ENCODE measurements around the gene ADH7. TPM values are rescaled to one million over a fixed set of nuclear protein-coding genes. Genes with fewer than 3 reads are reported as not detected.

Gene ADH7
- total RNA-seq, 3 donors from 2014 or later: not detected

GRCh38 chr4:99405433-99406115 is 29.6 kb downstream of the ADH7 start:
- intact Hi-C loops (cut with DNase I, micrococcal nuclease): loop anchor here (5.0 to 10.0 kb wide), 3 partner anchors 203 to 291 kb away; no protein-coding TSS in a partner anchor

DNA sequence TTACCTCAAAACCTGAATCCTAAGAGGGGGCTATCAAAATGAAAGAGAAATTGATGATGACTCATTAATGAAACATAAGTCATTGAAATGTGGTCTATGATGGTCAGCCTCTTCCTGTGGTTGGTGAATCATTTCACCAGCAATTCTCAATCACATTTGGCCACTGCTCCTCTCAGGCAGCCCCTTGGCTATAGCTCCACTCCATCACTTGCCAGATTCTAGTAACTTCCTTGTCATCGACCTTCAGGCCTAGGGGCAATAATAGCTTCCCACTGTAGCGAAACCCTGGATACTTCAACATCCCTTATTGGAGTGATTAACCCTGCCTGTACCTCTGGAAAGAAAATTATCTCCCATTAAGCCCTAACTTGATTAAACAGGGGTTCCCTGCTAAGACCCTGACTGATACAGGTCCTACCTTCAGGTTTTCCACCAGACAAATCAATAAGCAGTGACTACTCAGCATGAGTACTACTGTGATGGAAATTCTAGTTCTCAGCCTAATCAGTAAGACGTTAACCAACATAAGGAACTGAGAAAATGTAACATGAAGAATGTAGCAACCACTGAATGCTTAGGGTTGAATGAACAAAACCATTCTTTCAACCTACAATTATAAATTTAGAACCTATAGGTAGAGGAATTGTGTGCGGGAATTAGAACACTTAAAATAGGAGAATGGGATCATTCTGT is 30.4 kb downstream of the ADH7 start:
- no peak overlapping the region for H3K4me3 ChIP-seq
- H3K36me3 ChIP-seq (ENCODE audit: low read depth): no peaks in the 10 kb centered on the region
- no peak for TF ChIP-seq CTCF (IDR thresholded peaks at IDR 0.05)
- peaks cover 24% of the 10 kb centered on the region for H3K4me1 ChIP-seq (ENCODE audit: low read depth)
- peak; percentile 35 for ATAC-seq
- H3K9me3 ChIP-seq: no peaks in the 10 kb centered on the region
- no peak for DNase-seq
- intact Hi-C loops (cut with DNase I, micrococcal nuclease): loop anchor here (5.0 to 10.0 kb wide), 3 partner anchors 202 to 290 kb away; no protein-coding TSS in a partner anchor

More at GRCh38 chr4:99405433-99406115, 29.6 kb downstream of the ADH7 start:
- Histone ChIP-seq H3K9me3 (no peaks in the 10 kb centered on the region), H3K4me1 (ENCODE audit: low read depth) (peaks cover 24% of the 10 kb centered on the region), H3K4me3 (no peak overlapping the region), H3K36me3 (ENCODE audit: low read depth) (no peaks in the 10 kb centered on the region)
- ATAC-seq (peak; percentile 83), DNase-seq (peak in 1 of 3 donors; percentile 88)
- TF ChIP-seq CTCF (IDR thresholded peaks at IDR 0.05): peak; percentile 75

- no peak overlapping the region for H3K4me3 ChIP-seq
- peaks cover 24% of the 10 kb centered on the region for H3K4me1 ChIP-seq (ENCODE audit: low read depth)
- H3K36me3 ChIP-seq (ENCODE audit: low read depth): no peaks in the 10 kb centered on the region
- ATAC-seq (peak; percentile 82), DNase-seq (no peak)
- intact Hi-C loops (cut with DNase I, micrococcal nuclease): loop anchor here (10.0 kb wide), 2 partner anchors 279 to 289 kb away; no protein-coding TSS in a partner anchor
- no peak for TF ChIP-seq CTCF (IDR thresholded peaks at IDR 0.05)
- H3K9me3 ChIP-seq: no peaks in the 10 kb centered on the region
Observed at GRCh38 chr4:99403380-99404184, 31.6 kb downstream of the ADH7 start.

GRCh38 chr4:99402765-99403164 is 32.4 kb downstream of the ADH7 start:
- no peak for DNase-seq
- peaks cover 24% of the 10 kb centered on the region for H3K4me1 ChIP-seq (ENCODE audit: low read depth)
- intact Hi-C loops (cut with DNase I, micrococcal nuclease): loop anchor here (10.0 kb wide), 2 partner anchors 278 to 288 kb away; no protein-coding TSS in a partner anchor

More at GRCh38 chr4:99402765-99403164, 32.4 kb downstream of the ADH7 start:
- Histone ChIP-seq H3K36me3 (ENCODE audit: low read depth) (no peaks in the 10 kb centered on the region), H3K4me3 (no peak overlapping the region), H3K9me3 (no peaks in the 10 kb centered on the region)
- ATAC-seq: no peak
- no peak for TF ChIP-seq CTCF (IDR thresholded peaks at IDR 0.05)

All from mucosa of descending colon (tissue), 3 donors.